ENCODE results near the gene MSL3B.
A peak's percentile ranks its signal among the peaks of the same experiment; 100 is the strongest.
"Not testable (repeated sequence)": the region's sequence is repeated elsewhere in the genome, so short reads cannot be mapped to it uniquely, and the experiment has no call there.

Gene MSL3B

GRCh38 chr2:233867993-233868532 is at the start of gene MSL3B:
MSL3B (minus strand) TSS chr2:233868386.
- DNase-seq, result no peak

- DNase-seq, result no peak
These were observed 48.9 kb upstream of the MSL3B start, which contains the start of gene TRPM8 for GRCh38 chr2:233917116-233917515. TRPM8 (plus strand) TSS chr2:233917373; CDS start chr2:233926538, 9,165 bp downstream.

- no peak for DNase-seq
These were observed 46.9 kb upstream of the MSL3B start for GRCh38 chr2:233915128-233915527.

DNA sequence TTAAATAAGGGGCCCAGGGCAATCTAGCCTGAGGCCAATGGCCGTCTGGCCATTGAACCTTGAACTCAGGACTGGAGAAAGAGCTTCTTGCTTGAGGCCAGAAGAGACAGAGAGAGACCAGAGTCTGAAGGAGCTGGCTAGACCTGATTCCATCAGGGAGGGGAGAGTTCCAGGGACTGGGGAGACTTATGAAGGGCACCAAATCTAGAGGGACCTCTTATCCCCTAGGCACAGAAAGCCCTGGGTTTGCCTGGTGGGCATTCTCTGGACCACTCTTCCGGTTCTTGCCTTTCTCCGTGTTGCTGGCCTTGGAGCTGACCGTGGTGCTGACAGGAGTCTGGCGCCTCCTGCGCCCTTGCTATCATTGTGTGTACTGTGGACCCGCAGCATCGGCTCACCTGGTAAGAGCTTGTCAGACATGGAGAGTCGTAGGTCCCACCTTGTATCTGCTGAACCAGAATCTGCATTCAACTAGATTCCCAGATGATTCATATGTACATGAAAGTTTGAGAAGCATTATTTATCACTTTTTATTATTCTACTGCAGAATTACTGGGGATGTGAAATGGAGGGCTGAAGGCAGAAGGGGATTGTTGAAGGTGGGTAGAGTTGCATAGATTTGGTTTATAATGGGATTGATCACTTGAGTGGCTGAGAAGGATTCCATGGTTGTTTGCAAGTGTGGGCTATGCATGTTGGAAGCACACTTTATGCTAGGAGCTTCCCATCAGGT is 44.7 kb upstream of the MSL3B start:
- no peak for DNase-seq

DNA sequence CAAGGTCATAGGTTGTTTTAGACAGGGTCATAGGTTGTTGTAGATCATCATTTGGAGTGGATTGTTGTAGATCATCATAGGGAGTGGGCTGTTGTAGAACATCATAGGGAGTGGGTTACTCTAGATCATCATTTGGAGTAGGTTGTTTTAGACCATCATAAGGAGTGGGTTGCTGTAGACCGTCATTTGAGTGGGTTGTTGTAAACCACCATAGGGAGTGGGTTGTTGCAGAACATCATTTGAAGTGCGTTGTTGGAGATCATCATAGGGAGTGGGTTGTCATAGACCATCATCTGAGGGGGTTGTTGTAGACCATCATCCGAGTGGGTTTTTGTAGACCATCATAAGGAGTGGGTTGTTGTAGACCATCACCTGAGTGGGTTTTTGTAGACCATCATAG is 39.4 kb upstream of the MSL3B start:
- DNase-seq, result no peak

DNA sequence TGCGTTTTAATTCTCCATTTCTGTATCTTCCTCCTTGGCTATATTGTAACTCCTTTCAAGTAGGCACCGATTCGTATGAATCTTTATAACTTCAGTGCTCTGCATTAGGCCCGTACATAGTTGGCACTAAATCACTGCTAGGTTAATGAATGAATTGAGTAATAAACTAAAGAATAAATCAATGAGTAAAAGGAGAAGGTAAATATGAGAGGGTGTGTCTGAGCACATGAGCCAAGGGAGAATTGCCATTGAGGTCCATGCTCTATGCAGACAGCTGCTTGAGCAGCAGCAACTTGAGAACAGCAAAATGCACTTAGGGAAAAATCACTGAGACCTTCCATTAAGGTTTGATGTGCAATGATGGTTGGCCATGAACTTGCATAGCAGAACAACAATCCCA is 37.8 kb upstream of the MSL3B start:
- no peak for DNase-seq

- no peak for DNase-seq
These were observed 33.7 kb upstream of the MSL3B start for GRCh38 chr2:233901884-233902283.

DNA sequence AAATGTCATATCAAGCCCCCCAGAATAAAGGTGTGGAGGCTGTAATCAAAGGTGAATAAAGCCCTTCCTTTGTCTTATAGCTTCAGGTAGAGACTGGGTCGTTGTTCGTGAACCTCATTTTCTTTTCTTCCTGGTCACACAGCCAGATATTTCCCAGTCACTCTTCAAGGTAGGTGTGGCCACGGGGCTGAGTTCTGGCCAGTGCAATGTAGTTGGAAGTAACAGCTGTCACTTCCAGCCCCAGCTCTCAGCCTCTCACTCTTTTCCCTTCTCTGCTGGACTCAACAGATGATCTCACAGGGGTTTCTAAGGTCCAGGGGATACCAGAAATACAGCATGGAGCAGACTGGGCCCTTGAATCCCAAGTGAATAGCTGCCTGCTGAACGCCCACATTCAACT is 33.2 kb upstream of the MSL3B start:
- DNase-seq, result no peak

- DNase-seq, result not testable (repeated sequence)
These were observed 28.1 kb upstream of the MSL3B start for GRCh38 chr2:233896253-233896652.

- DNase-seq, result no peak
These were observed 24.6 kb upstream of the MSL3B start for GRCh38 chr2:233892793-233893192.

GRCh38 chr2:233882353-233882752 is 14.2 kb upstream of the MSL3B start:
- no peak for DNase-seq

DNA sequence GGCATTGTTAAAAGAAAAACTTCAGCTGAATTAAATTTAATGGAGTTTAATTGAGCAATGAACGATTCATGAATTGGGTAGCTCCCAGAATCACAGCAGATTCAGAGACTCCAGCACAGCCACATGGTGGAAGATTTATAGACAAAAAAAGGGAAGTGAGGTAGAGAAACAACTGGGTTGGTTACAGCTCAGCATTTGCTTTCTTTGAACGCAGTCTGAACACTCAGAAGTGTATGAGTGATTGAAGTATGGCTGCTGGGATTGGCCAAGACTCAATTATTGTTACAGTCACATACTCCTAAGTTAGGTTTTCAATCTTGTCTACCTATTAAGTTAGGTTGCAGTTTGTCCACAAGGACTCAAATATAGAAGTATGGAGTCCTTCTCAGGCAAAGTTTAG is 3.9 kb upstream of the MSL3B start:
- DNase-seq, result not testable (repeated sequence)

GRCh38 chr2:233871432-233871831 is 3.2 kb upstream of the MSL3B start:
- no peak for DNase-seq

DNA sequence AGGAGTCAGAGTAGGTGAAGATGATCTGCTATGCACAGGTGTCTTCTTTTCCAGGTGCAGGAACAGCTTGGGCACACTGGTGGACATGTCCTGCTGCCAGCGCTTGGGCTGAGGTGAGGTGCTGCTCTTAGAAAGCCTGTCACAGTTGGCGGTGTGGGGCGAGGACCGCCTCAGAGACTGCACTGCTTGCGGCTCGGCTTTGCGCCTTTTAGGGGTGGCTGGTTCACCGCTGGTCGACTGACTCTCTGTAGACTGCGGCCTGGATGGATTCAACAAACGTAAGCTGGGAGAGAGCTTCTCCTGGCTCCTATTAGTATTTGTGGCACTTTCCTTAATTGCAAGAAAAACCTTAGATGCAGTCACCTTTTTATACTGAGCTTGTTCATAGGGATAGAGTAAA is 1.7 kb downstream of the MSL3B start:
- DNase-seq, result no peak

GRCh38 chr2:233865838-233866237 is 2.3 kb downstream of the MSL3B start:
- DNase-seq, result no peak

- no peak for DNase-seq
These were observed 5.9 kb downstream of the MSL3B start for GRCh38 chr2:233862261-233862768.

- no peak for DNase-seq
These were observed 9.9 kb downstream of the MSL3B start for GRCh38 chr2:233858331-233858730.

DNA sequence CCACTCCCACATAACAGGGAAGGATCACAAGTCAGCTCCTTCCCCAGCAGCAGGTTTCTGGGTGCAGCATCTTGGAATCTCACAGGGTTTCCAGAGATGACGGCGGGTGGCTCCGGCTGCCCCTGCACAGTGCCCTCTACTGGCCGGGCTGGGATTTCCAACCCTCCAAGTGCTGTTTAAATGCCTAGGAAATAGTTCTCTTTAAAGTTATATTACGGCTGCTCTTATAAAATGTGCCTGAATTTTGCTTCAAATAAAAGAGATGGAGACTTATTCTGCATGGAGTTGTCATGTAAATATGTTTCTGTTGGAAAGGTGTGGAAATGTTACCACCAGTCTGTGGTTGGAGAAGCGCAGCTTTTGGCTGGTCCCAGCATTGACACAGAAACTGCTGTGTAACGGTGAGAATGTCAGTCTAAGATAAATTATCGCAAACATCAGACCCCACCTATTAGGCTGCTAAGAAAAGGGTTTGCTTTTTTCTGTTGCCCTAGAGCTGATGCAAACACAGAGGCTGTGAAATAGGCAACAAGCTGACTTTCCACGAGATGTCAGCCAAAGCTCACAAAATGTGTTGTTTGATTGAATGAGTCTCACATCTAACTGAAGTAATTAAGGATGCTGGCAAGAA is 10.6 kb downstream of the MSL3B start:
- DNase-seq, result no peak

DNA sequence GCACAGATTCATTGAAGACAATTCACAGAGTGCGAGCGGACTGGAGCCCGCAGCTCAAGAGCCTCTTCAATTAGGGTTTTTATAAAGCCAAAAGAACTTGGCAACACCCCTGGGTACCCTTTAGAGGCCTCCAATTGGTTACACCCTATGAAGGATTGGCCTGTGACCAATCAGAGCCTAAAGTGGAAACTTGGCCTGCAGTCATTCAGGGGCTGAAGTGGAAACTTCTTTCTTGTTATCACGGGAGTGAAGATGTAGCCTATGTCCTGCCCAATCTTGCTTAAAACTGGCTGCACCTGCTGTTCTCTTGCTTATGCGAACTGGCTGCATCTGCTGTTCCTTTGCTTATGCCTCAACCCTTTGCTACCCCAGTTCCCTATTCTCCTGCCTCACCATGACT is 12.0 kb downstream of the MSL3B start:
- no peak for DNase-seq

DNA sequence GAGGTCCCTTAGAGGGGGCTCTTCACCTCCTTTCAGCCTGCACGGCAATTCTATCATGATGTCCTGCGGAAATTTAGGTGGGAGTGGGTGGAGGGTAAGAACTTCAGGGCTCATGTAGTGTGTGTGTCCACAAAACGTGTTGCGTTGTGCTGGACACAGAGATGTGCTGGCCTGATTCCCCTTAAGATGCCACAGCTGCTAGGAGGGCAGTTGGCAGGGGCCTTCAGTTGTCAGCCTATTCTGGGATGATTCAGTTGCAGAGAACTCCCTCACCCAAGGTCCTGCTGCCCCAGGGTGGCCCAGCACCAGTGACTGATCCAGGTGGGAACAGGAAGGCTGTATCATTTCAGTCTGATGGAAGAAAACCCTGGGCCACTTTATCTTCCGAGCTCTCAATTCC is 12.8 kb downstream of the MSL3B start:
- DNase-seq, result no peak

DNA sequence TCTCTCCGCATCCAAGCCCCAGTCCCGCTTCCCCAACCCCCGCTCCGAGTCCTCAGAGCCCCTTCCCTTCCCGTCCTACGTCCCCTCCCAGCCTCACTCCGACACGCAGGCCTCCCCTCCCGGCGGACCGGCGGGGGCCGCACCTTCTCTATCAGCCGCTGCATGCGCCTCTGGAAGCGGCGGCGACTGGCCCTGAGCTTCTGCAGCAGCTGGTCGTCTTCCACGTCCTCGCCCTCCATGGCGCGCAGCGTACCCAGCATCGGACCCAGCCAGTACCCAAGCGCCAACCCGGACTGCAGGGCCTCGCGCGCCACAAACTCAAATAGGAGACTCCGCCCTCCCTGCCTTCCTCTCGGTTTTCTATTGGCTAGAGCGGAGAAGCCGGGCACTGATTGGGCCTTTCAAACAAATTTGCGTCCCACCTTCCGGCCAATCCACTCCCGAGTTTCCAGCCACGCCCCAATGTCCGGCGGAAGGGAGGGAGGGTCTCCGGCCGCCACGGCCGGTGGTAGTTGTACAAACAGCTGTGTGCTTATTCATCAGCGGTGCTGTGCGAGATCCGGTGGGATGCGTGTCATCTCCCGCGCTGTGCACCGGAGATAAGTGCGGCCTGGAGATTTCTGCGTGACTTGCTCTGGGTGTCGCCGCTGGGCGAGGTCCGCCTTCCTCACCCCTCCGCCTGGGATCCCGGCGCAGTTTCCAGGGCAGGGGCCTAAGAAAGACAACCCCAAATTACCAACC is 13.8 kb downstream of the MSL3B start, which contains the start of gene HJURP:
HJURP (minus strand) TSS at position 295 of the 741 bp plus-strand sequence; CDS start at position 260, 35 bp downstream.
- peak; percentile 76 for DNase-seq

GRCh38 chr2:233853883-233854240 is 14.3 kb downstream of the MSL3B start:
- DNase-seq, result no peak

DNA sequence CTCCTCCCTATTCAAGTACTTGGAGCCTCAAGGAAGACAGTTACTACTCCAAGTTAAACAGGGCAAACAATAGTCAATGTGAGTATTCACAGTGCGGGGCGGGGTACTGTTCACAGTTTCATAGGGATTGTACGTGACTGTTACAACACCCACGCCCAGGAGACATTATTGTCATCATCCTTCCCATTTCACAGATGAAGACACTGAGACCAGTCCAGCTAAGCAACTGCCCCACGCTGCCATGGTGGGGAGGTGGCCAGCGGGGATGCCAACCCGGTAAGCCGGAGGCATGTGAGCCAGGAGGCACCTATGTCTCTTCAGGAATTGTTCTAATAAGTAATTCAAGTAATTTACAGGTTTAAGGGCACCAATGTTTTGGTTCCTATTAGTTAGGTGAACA is 14.8 kb downstream of the MSL3B start:
- DNase-seq, result no peak
